ENCODE results near the gene BIVM. TPM values are rescaled to one million over a fixed set of nuclear protein-coding genes. Genes with fewer than 3 reads are reported as not detected.
"Not testable (repeated sequence)": the region's sequence is repeated elsewhere in the genome, so short reads cannot be mapped to it uniquely, and the experiment has no call there.

BIVM gene
- polyA plus RNA-seq, 1 donor (not counting 4 experiments of a cell fraction or from before 2014, with no cell fraction given): 20.7 TPM

DNA sequence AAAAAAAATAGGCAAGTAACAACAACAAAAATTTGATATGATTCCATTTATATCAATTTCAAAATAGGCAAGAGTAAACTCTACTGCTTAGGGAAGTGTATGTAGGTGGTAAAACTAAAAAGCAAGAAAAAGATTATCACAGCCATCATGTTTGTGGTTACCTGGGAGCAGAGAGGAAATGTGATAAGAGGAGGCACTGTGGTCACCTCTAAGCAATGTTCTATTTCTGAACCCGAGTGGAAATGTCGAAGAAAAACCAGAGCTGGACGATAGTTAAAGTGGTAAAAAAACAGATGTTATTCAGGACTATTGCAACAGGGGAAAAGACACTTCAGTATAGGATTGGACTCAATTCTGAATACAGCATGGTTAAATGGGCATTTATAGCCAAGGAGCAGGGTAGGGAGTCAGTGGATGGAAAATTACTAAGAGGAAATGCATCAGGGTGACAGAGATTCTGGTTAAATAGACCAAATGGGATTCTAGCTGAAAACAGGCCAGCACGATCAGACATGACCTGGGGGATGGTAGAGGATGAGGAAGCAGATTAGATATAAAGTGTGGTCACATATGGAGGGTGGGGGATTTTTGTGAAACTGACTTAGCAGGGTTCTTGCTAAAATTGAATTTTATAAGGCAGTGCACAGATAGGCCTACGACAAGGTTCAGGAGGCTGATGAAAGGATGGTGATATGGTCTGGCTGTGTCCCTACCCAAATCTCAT lies 19.3 kb upstream of the BIVM start:
- Histone ChIP-seq H3K4me1 (ENCODE audit: control insufficient read depth, extremely low read depth, insufficient read depth, low read length) (no peaks in the 10 kb centered on the region), H2AFZ (ENCODE audit: control insufficient read depth, low read length) (no peak overlapping the region), H3K27ac (ENCODE audit: control insufficient read depth, insufficient read depth, low read length) (no peak overlapping the region), H3K36me3 (ENCODE audit: control insufficient read depth in 2 of 2, extremely low read depth in 1 of 2, insufficient read depth in 2 of 2, low read length in 2 of 2) (peaks cover 0 to 2% of the 10 kb centered on the region in 2 experiments), H3K27me3 (ENCODE audit: control insufficient read depth, extremely low read depth, insufficient read depth, low read length) (no peaks in the 10 kb centered on the region), H3K9ac (ENCODE audit: control insufficient read depth, extremely low read depth, insufficient read depth, low read length) (no peak overlapping the region), H3K9me3 (ENCODE audit: control insufficient read depth, low read depth, low read length) (no peaks in the 10 kb centered on the region), H3K9me1 (ENCODE audit: control insufficient read depth, extremely low read depth, insufficient read depth, low read length) (no peaks in the 10 kb centered on the region), H3K4me3 (ENCODE audit: control insufficient read depth in 2 of 3, extremely low read depth in 1 of 3, insufficient read depth in 2 of 3, low read depth in 1 of 3, low read length in 3 of 3) (no peak overlapping the region), H3K4me2 (ENCODE audit: control insufficient read depth, extremely low read depth, insufficient read depth, low read depth, low read length) (no peak overlapping the region), H3K79me2 (ENCODE audit: control insufficient read depth, insufficient read depth, low read length) (no peaks in the 10 kb centered on the region), H4K20me1 (ENCODE audit: control insufficient read depth, extremely low read depth, insufficient read depth, low read length) (no peaks in the 10 kb centered on the region)
- no peak for TF ChIP-seq CTCF (optimal IDR thresholded peaks at IDR 0.05 in 1 of 3, IDR thresholded peaks at IDR 0.05 in 1 of 3, conservative IDR thresholded peaks at IDR 0.05 in 1 of 3; ENCODE audit: extremely low read depth in 1 of 3, insufficient read depth in 2 of 3, low read length in 3 of 3)
- TF ChIP-seq EZH2 (IDR thresholded peaks at IDR 0.05; ENCODE audit: low read length): no peak
- no peak for DNase-seq (ENCODE audit: low read depth, low spot score)
- FAIRE-seq: no peak
- dilution Hi-C loops (cut with MboI; ENCODE audit: extremely low pct_ligation_motif_present, low sequenced_read_pairs): no loop called here

DNA sequence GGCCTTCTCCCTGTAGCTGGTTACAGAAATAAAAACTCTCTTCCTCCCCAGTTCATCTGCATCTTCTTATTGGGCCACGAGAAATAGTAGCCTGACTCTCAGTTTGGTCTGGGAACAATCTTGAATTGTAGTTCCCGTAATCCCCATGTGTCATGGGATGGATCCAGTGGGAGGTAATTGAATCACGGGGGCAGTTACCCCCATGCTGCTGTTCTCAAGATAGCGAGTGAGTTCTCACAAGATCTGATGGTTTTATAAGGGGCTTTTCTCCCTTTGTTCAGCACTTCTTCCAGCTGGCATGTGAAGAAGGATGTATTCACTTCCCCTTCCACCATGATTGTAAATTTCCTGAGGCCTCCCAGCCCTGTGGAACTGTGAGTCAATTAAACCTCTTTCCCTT lies 18.3 kb upstream of the BIVM start:
- H3K79me2 ChIP-seq (ENCODE audit: control insufficient read depth, insufficient read depth, low read length); H3K4me2 ChIP-seq (ENCODE audit: control insufficient read depth, extremely low read depth, insufficient read depth, low read depth, low read length); H4K20me1 ChIP-seq (ENCODE audit: control insufficient read depth, extremely low read depth, insufficient read depth, low read length); H3K36me3 ChIP-seq (ENCODE audit: control insufficient read depth in 2 of 2, extremely low read depth in 1 of 2, insufficient read depth in 2 of 2, low read length in 2 of 2); H3K4me1 ChIP-seq (ENCODE audit: control insufficient read depth, extremely low read depth, insufficient read depth, low read length); dilution Hi-C loops (cut with MboI; ENCODE audit: extremely low pct_ligation_motif_present, low sequenced_read_pairs); H3K9me3 ChIP-seq (ENCODE audit: control insufficient read depth, low read depth, low read length); FAIRE-seq; H2AFZ ChIP-seq (ENCODE audit: control insufficient read depth, low read length); H3K9ac ChIP-seq (ENCODE audit: control insufficient read depth, extremely low read depth, insufficient read depth, low read length); H3K27ac ChIP-seq (ENCODE audit: control insufficient read depth, insufficient read depth, low read length); H3K9me1 ChIP-seq (ENCODE audit: control insufficient read depth, extremely low read depth, insufficient read depth, low read length); DNase-seq (ENCODE audit: low read depth, low spot score); H3K4me3 ChIP-seq (ENCODE audit: control insufficient read depth in 2 of 3, extremely low read depth in 1 of 3, insufficient read depth in 2 of 3, low read depth in 1 of 3, low read length in 3 of 3); H3K27me3 ChIP-seq (ENCODE audit: control insufficient read depth, extremely low read depth, insufficient read depth, low read length): not testable (repeated sequence)

DNA sequence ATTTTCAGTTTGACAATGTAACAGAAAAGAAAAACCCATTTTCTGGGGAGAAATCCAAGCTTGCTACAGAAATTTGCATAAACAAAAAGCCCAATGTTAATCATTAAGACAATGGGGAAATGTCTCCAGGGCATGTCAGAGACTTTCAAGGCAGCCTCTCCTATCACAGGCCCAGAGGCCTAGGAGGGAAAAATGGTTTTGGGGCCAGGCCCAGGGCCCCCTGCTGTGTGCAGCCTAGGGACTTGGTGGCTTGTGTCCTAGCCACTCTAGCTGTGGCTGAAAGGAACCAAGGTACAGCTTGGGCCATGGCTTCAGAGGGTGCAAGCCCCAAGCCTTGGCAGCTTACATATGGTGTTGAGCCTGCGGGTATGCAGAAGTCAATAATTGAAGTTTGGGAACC lies 17.3 kb upstream of the BIVM start:
- no peaks in the 10 kb centered on the region for H3K27me3 ChIP-seq (ENCODE audit: control insufficient read depth, extremely low read depth, insufficient read depth, low read length)
- peaks cover 0 to 3% of the 10 kb centered on the region in 2 experiments for H3K36me3 ChIP-seq (ENCODE audit: control insufficient read depth in 2 of 2, extremely low read depth in 1 of 2, insufficient read depth in 2 of 2, low read length in 2 of 2)
- no peaks in the 10 kb centered on the region for H4K20me1 ChIP-seq (ENCODE audit: control insufficient read depth, extremely low read depth, insufficient read depth, low read length)
- no peak overlapping the region for H3K4me3 ChIP-seq (ENCODE audit: control insufficient read depth in 2 of 3, extremely low read depth in 1 of 3, insufficient read depth in 2 of 3, low read depth in 1 of 3, low read length in 3 of 3)
- H2AFZ ChIP-seq (ENCODE audit: control insufficient read depth, low read length): no peak overlapping the region
- no peak overlapping the region for H3K4me2 ChIP-seq (ENCODE audit: control insufficient read depth, extremely low read depth, insufficient read depth, low read depth, low read length)
- dilution Hi-C loops (cut with MboI; ENCODE audit: extremely low pct_ligation_motif_present, low sequenced_read_pairs): no loop called here
- no peaks in the 10 kb centered on the region for H3K4me1 ChIP-seq (ENCODE audit: control insufficient read depth, extremely low read depth, insufficient read depth, low read length)
- H3K9me1 ChIP-seq (ENCODE audit: control insufficient read depth, extremely low read depth, insufficient read depth, low read length): no peaks in the 10 kb centered on the region
- TF ChIP-seq EZH2 (IDR thresholded peaks at IDR 0.05; ENCODE audit: low read length): no peak
- TF ChIP-seq CTCF (optimal IDR thresholded peaks at IDR 0.05 in 1 of 3, IDR thresholded peaks at IDR 0.05 in 1 of 3, conservative IDR thresholded peaks at IDR 0.05 in 1 of 3; ENCODE audit: extremely low read depth in 1 of 3, insufficient read depth in 2 of 3, low read length in 3 of 3): no peak
- FAIRE-seq (no peak), DNase-seq (ENCODE audit: low read depth, low spot score) (no peak)
- H3K79me2 ChIP-seq (ENCODE audit: control insufficient read depth, insufficient read depth, low read length): no peaks in the 10 kb centered on the region
- no peak overlapping the region for H3K27ac ChIP-seq (ENCODE audit: control insufficient read depth, insufficient read depth, low read length)
- no peaks in the 10 kb centered on the region for H3K9me3 ChIP-seq (ENCODE audit: control insufficient read depth, low read depth, low read length)
- no peak overlapping the region for H3K9ac ChIP-seq (ENCODE audit: control insufficient read depth, extremely low read depth, insufficient read depth, low read length)
